HepG2 (cell line): ENCODE measurements around the gene MED23. TPM values are rescaled to one million over a fixed set of nuclear protein-coding genes. Genes with fewer than 3 reads are reported as not detected.

Source experiments
- ATF7-NPFF ChIP-seq: sonication (generic); formaldehyde crosslinking; IDR thresholded peaks from 2 replicates; pipeline ENCODE4 v1.8.1; 2023; ENCODE audit warnings: mild to moderate bottlenecking, low read depth, missing genetic modification reagents, moderate library complexity
- EED ChIP-seq: sonication (generic); formaldehyde crosslinking; IDR thresholded peaks from 2 replicates; pipeline ENCODE4 v1.5.0; 2020; ENCODE audit warnings: mild to moderate bottlenecking, missing genetic modification reagents
- EZH2 ChIP-seq: conservative IDR thresholded peaks from 2 replicates; pipeline ENCODE4 v1.6.1; 2012; ENCODE audit warnings: mild to moderate bottlenecking, low read depth, low read length, moderate library complexity
- GTF3A ChIP-seq: sonication (generic); formaldehyde crosslinking; conservative IDR thresholded peaks from 2 replicates; pipeline ENCODE4 v1.4.0; 2020; ENCODE audit warnings: mild to moderate bottlenecking, missing genetic modification reagents
- KLF16 ChIP-seq, 2 experiments: sonication (generic) in 1 of 2; formaldehyde crosslinking in 1 of 2; IDR thresholded peaks; 2 replicates each; pipeline versions ENCODE4 v1.6.1 to v1.8.0; 2016 to 2023; ENCODE audit warnings: missing genetic modification reagents in 2 of 2, missing compliant biosample characterization in 1 of 2
- MAZ ChIP-seq, 2 experiments: sonication (generic) in 1 of 2; formaldehyde crosslinking in 1 of 2; IDR thresholded peaks; 2 replicates each; pipeline versions ENCODE4 v1.5.0 to v1.6.1; 2012 to 2020; ENCODE audit warnings: low read depth in 2 of 2, mild to moderate bottlenecking in 2 of 2, borderline replicate concordance in 1 of 2, improper control_type of control experiment in 1 of 2, low read length in 1 of 2, missing genetic modification reagents in 1 of 2, moderate library complexity in 1 of 2
- MEIS2 ChIP-seq: sonication (generic); formaldehyde crosslinking; IDR thresholded peaks from 2 replicates; pipeline ENCODE4 v1.9.0; 2021; ENCODE audit warnings: mild to moderate bottlenecking, missing genetic modification reagents
- MLLT10 ChIP-seq: sonication (generic); formaldehyde crosslinking; IDR thresholded peaks from 2 replicates; pipeline ENCODE4 v1.4.0; 2020; ENCODE audit warnings: missing genetic modification reagents
- TAF1 ChIP-seq: sonication (generic); formaldehyde crosslinking; IDR thresholded peaks from 2 replicates; pipeline ENCODE4 v1.4.0; 2020; ENCODE audit warnings: missing genetic modification reagents
- TBP ChIP-seq: sonication (generic); formaldehyde crosslinking; IDR thresholded peaks from 2 replicates; pipeline ENCODE4 v1.5.0; 2020; ENCODE audit warnings: missing genetic modification reagents
- ZNF33A ChIP-seq: sonication (generic); formaldehyde crosslinking; IDR thresholded peaks from 2 replicates; pipeline ENCODE4 v1.5.1; 2020; ENCODE audit warnings: missing genetic modification reagents, mild to moderate bottlenecking, moderate library complexity, borderline replicate concordance
- ZNF468 ChIP-seq: sonication (generic); formaldehyde crosslinking; IDR thresholded peaks from 2 replicates; pipeline ENCODE4 v1.8.0; 2022; ENCODE audit warnings: mild to moderate bottlenecking, moderate library complexity, missing genetic modification reagents
- ZNF558 ChIP-seq: sonication (generic); formaldehyde crosslinking; IDR thresholded peaks from 2 replicates; pipeline ENCODE4 v1.9.0; 2022; ENCODE audit warnings: mild to moderate bottlenecking, missing genetic modification reagents, borderline replicate concordance
- ZNF747 ChIP-seq: sonication (generic); formaldehyde crosslinking; IDR thresholded peaks from 2 replicates; pipeline ENCODE4 v1.8.1; 2023; ENCODE audit warnings: missing genetic modification reagents, mild to moderate bottlenecking, borderline replicate concordance
- ZNF790 ChIP-seq: sonication (generic); formaldehyde crosslinking; IDR thresholded peaks from 2 replicates; pipeline ENCODE4 v1.8.0; 2022; ENCODE audit warnings: missing genetic modification reagents, mild to moderate bottlenecking, borderline replicate concordance
- polyA plus RNA-seq, 8 experiments: library from polyadenylated mRNA; depleted of rRNA in 3 of 8; stranded (reverse) in 7 of 8; unstranded in 1 of 8; fragments of >200 nt; fragmentation: Illumina TruSeq in 4 of 8; extraction: Trizol in 4 of 8; gene quantifications; 2 replicates each; pipeline versions ENCODE4 v1.2.1 to v1.2.3, GENCODE V29; 2011 to 2016; ENCODE audit warnings: low read depth in 4 of 8, missing spikeins in 1 of 8, mixed read lengths in 1 of 8; ENCODE audit not compliant: insufficient read depth in 1 of 8
- total RNA-seq, 5 experiments: library from RNA; depleted of rRNA; stranded (reverse); fragments of >200 nt; fragmentation: Illumina TruSeq; extraction: Trizol; gene quantifications; 2 replicates each; pipeline ENCODE4 v1.2.3, GENCODE V29; 2016; ENCODE audit warnings: low read depth in 1 of 5
- TF ChIP-seq, protein P1 (sequence below): sonication (generic); formaldehyde crosslinking; IDR thresholded peaks from one replicate; pipeline ENCODE4 v1.5.1; 2020; ENCODE audit warnings: mild to moderate bottlenecking, missing genetic modification reagents; ENCODE audit errors: not compliant biosample characterization
- TF ChIP-seq, protein P2 (sequence below): sonication (generic); formaldehyde crosslinking; IDR thresholded peaks from 2 replicates; pipeline ENCODE4 v1.4.0; 2020; ENCODE audit warnings: missing genetic modification reagents, mild to moderate bottlenecking, borderline replicate concordance

The MED23 gene
- total and polyA plus RNA-seq, 2 of the 13 experiments (the other 11 are each of a cell fraction or from before 2014, with no cell fraction given), result 34.9 to 50.5 TPM

DNA sequence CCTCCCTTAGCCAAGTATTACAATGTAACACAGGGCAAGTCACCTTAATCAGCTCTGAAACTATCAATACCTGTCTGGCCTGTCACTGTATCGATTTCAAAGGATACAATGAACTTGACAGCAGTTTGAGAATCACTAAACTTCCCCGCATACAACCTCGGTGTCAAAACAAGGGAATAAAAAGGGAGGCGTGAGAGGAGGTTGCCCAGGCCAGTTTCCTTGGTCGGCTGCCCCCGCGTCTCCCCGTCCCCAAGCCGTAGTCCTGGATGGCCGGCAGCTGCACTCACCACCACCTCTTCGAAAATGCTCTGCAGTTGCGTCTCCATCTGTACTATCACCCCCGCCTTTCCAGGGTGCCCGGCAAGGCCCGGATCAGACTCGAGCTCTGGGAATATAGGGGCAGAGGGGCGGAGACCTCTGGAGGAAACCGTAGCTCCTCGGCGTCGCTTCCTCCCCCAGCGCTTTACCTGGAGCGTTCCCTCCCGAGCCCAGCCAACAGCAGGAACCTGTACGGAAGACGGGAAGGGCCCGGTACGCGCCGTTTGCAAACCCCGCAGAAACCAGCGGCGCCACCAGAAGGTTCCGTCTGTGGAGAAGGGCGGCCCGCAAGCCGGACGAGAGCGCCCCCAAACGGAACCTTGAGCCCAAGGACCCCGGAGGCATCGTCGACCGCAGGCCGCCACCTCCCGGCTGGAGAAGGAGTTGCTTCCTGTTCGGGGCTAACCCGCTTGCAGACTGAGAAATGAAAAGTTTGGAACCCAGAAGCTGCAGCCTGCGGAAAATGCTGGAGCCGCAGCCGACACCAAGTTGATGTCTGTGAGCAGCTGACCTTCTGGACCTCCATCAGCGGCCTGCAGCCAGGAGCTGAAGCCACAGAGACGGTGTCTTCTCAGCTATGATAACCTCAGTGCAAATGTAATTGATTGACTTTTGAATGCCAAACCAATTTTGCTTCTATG is at the start of gene MED23 (continued):
- TF ChIP-seq, protein P1, sequence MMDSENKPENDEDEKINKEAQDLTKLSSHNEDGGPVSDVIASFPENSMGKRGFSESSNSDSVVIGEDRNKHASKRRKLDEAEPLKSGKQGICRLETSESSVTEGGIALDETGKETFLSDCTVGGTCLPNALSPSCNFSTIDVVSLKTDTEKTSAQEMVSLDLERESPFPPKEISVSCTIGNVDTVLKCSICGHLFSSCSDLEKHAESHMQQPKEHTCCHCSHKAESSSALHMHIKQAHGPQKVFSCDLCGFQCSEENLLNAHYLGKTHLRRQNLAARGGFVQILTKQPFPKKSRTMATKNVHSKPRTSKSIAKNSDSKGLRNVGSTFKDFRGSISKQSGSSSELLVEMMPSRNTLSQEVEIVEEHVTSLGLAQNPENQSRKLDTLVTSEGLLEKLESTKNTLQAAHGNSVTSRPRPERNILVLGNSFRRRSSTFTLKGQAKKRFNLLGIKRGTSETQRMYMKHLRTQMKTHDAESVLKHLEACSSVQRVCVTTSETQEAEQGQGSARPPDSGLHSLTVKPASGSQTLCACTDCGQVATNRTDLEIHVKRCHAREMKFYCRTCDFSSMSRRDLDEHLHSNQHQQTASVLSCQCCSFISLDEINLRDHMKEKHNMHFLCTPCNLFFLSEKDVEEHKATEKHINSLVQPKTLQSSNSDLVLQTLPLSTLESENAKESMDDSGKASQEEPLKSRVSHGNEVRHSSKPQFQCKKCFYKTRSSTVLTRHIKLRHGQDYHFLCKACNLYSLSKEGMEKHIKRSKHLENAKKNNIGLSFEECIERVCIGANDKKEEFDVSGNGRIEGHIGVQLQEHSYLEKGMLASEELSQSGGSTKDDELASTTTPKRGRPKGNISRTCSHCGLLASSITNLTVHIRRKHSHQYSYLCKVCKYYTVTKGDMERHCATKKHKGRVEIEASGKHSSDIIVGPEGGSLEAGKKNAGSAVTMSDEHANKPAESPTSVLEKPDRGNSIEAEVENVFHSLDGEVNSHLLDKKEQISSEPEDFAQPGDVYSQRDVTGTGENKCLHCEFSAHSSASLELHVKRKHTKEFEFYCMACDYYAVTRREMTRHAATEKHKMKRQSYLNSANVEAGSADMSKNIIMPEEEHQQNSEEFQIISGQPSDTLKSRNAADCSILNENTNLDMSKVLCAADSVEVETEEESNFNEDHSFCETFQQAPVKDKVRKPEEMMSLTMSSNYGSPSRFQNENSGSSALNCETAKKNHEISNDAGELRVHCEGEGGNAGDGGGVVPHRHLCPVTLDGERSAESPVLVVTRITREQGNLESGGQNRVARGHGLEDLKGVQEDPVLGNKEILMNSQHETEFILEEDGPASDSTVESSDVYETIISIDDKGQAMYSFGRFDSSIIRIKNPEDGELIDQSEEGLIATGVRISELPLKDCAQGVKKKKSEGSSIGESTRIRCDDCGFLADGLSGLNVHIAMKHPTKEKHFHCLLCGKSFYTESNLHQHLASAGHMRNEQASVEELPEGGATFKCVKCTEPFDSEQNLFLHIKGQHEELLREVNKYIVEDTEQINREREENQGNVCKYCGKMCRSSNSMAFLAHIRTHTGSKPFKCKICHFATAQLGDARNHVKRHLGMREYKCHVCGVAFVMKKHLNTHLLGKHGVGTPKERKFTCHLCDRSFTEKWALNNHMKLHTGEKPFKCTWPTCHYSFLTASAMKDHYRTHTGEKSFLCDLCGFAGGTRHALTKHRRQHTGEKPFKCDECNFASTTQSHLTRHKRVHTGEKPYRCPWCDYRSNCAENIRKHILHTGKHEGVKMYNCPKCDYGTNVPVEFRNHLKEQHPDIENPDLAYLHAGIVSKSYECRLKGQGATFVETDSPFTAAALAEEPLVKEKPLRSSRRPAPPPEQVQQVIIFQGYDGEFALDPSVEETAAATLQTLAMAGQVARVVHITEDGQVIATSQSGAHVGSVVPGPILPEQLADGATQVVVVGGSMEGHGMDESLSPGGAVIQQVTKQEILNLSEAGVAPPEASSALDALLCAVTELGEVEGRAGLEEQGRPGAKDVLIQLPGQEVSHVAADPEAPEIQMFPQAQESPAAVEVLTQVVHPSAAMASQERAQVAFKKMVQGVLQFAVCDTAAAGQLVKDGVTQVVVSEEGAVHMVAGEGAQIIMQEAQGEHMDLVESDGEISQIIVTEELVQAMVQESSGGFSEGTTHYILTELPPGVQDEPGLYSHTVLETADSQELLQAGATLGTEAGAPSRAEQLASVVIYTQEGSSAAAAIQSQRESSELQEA (CRISPR knock-in tag), result peak; percentile 98
- TF ChIP-seq EZH2 (no peak), KLF16 (CRISPR knock-in tag; IDR thresholded peaks at IDR 0.05) (peak in 1 of 2 experiments; percentile 100; a peak in 2 of 4 replicates), GTF3A (CRISPR knock-in tag) (peak; percentile 100), MAZ (IDR thresholded peaks at IDR 0.05; ENCODE audit: borderline replicate concordance, low read depth, low read length) (peak; percentile 92), MAZ (CRISPR knock-in tag; IDR thresholded peaks at IDR 0.05; ENCODE audit: low read depth) (peak; percentile 97), MEIS2 (CRISPR knock-in tag) (peak; percentile 97), ZNF747 (CRISPR knock-in tag) (peak; percentile 100), ZNF468 (CRISPR knock-in tag) (no peak), TAF1 (peak; percentile 91), ATF7-NPFF (CRISPR knock-in tag) (peak; percentile 99), ZNF790 (0 out of 2 replicates have a peak, but pooled peaks have one; percentile 38), ZNF558 (peak; percentile 95), EED (CRISPR knock-in tag) (peak; percentile 99), ZNF33A (CRISPR knock-in tag) (no peak; the same call in 1 of the 2 replicates), MLLT10 (CRISPR knock-in tag) (0 out of 2 replicates have a peak, but pooled peaks have one; percentile 32), TBP (peak; percentile 94)
- TF ChIP-seq, protein P2, sequence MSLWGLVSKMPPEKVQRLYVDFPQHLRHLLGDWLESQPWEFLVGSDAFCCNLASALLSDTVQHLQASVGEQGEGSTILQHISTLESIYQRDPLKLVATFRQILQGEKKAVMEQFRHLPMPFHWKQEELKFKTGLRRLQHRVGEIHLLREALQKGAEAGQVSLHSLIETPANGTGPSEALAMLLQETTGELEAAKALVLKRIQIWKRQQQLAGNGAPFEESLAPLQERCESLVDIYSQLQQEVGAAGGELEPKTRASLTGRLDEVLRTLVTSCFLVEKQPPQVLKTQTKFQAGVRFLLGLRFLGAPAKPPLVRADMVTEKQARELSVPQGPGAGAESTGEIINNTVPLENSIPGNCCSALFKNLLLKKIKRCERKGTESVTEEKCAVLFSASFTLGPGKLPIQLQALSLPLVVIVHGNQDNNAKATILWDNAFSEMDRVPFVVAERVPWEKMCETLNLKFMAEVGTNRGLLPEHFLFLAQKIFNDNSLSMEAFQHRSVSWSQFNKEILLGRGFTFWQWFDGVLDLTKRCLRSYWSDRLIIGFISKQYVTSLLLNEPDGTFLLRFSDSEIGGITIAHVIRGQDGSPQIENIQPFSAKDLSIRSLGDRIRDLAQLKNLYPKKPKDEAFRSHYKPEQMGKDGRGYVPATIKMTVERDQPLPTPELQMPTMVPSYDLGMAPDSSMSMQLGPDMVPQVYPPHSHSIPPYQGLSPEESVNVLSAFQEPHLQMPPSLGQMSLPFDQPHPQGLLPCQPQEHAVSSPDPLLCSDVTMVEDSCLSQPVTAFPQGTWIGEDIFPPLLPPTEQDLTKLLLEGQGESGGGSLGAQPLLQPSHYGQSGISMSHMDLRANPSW, result peak; percentile 100
